Esophagus muscularis mucosa (tissue), 4 donors: Measurements from ENCODE around the gene HMG20B. TPM values are rescaled to one million over a fixed set of nuclear protein-coding genes. Genes with fewer than 3 reads are reported as not detected.

ENCODE experiments used
- DNase-seq: peaks from one replicate; pipeline ENCODE4 v3.0.0-alpha.2; 2017; ENCODE audit errors: extremely low spot score
- H3K27ac ChIP-seq, 4 donors: fragments of 200-600 bp; sonication (generic); replicated peaks in 1 of 4; 1 replicate in 3 of 4; 2 replicates in 1 of 4; pipeline ENCODE4 v1.5.1; 2016 to 2019; ENCODE audit warnings: mild to moderate bottlenecking in 1 of 4
- H3K27me3 ChIP-seq, 4 donors: fragments of 200-600 bp; sonication (generic); one replicate each; pipeline versions ENCODE4 v1.5.1 to v1.6.0; 2016 to 2019
- H3K36me3 ChIP-seq, 4 donors: fragments of 200-600 bp; sonication (generic); one replicate each; pipeline ENCODE4 v1.5.1; 2016 to 2019
- H3K4me1 ChIP-seq, 4 donors: fragments of 200-600 bp; sonication (generic); one replicate each; pipeline ENCODE4 v1.5.1; 2016 to 2019
- H3K4me3 ChIP-seq, 4 donors: fragments of 200-600 bp; sonication (generic); 1 replicate in 2 of 4; 2 replicates in 2 of 4; pipeline ENCODE4 v1.5.1; 2016 to 2019; ENCODE audit warnings: mild to moderate bottlenecking in 4 of 4, moderate library complexity in 1 of 4
- H3K9me3 ChIP-seq, 4 donors: fragments of 200-600 bp; sonication (generic); 1 replicate in 3 of 4; 2 replicates in 1 of 4; pipeline ENCODE4 v1.5.1; 2016 to 2019
- CTCF ChIP-seq, 3 experiments: fragments of 200-600 bp in 2 of 3; fragments of 450-650 bp in 1 of 3; sonication (generic) in 2 of 3; IDR thresholded peaks; one replicate each; pipeline ENCODE4 v1.5.1; 2017 to 2019; ENCODE audit warnings: antibody characterized with exemption in 3 of 3, mild to moderate bottlenecking in 2 of 3, moderate library complexity in 1 of 3
- EP300 ChIP-seq: sonication (generic); formaldehyde crosslinking; IDR thresholded peaks from one replicate; pipeline ENCODE4 v1.6.1; 2017; ENCODE audit warnings: antibody characterized with exemption
- POLR2A ChIP-seq: fragments of 450-650 bp; IDR thresholded peaks from one replicate; pipeline ENCODE4 v1.6.1; 2017; ENCODE audit warnings: antibody characterized with exemption, moderate library complexity, mild to moderate bottlenecking, low read depth
- POLR2AphosphoS5 ChIP-seq, 2 donors: sonication (generic); formaldehyde crosslinking; IDR thresholded peaks; one replicate each; pipeline ENCODE4 v1.6.1; 2017; ENCODE audit warnings: antibody characterized with exemption in 2 of 2
- WGBS: methylation state at CpG from one replicate; pipeline ENCODE4 v1.1.5; 2018; 5-methylcytosine and 5-hydroxymethylcytosine counted together
- intact Hi-C: fragments of 100-400 bp; cut with DNase I; formaldehyde crosslinking; loops from one replicate; pipeline ENCODE4 v1.15.1; 2023
- total RNA-seq, 4 donors: library from RNA; depleted of rRNA; stranded (reverse); fragments of >200 nt; gene quantifications; one replicate each; pipeline versions ENCODE4 v1.1.0 to v1.2.1, GENCODE V29; 2016

Gene HMG20B
- total RNA-seq, 4 donors from 2014 or later, result 136 to 202 (median 161) TPM

GRCh38 chr19:3604987-3605343 lies 32.2 kb downstream of the HMG20B start:
- WGBS, result 47% methylated on average over 9 of the region's 11 CpGs
- Histone ChIP-seq H3K27ac (peak overlapping the region; percentile 69 to 86 (median 79)), H3K4me1 (peaks cover 52 to 73% (median 72%) of the 10 kb centered on the region in 4 donors), H3K9me3 (no peaks in the 10 kb centered on the region), H3K4me3 (peak overlapping the region; percentile 57 to 83 (median 66)), H3K36me3 (peaks cover 0 to 6% (median 2%) of the 10 kb centered on the region in 4 donors), H3K27me3 (no peaks in the 10 kb centered on the region)
- TF ChIP-seq POLR2AphosphoS5 (IDR thresholded peaks at IDR 0.05) (no peak), EP300 (no peak), POLR2A (no peak), CTCF (IDR thresholded peaks at IDR 0.05) (no peak)
- intact Hi-C loops, result no loop called here
- DNase-seq, result no peak

GRCh38 chr19:3605361-3605760 lies 32.6 kb downstream of the HMG20B start:
- intact Hi-C loops, result no loop called here
- peak overlapping the region in 3 of 4 donors; percentile 77 to 86 (median 85) for H3K27ac ChIP-seq
- H3K9me3 ChIP-seq, result no peaks in the 10 kb centered on the region
- 40% methylated on average over 3 of the region's 3 CpGs for WGBS
- DNase-seq, result no peak
- peaks cover 0 to 2% (median under 1%) of the 10 kb centered on the region in 4 donors for H3K36me3 ChIP-seq
- H3K4me3 ChIP-seq, result peak overlapping the region; percentile 57 to 83 (median 66)
- H3K27me3 ChIP-seq, result no peaks in the 10 kb centered on the region
- peaks cover 56 to 77% (median 76%) of the 10 kb centered on the region in 4 donors for H3K4me1 ChIP-seq
- TF ChIP-seq CTCF (IDR thresholded peaks at IDR 0.05) (no peak), POLR2A (no peak), EP300 (no peak)

GRCh38 chr19:3605770-3606169 lies 33.0 kb downstream of the HMG20B start:
- no peak for TF ChIP-seq POLR2AphosphoS5 (IDR thresholded peaks at IDR 0.05)
- no peak for TF ChIP-seq POLR2A
- no peak for TF ChIP-seq EP300
- no peak for TF ChIP-seq CTCF (IDR thresholded peaks at IDR 0.05)
- peak overlapping the region; percentile 77 to 87 (median 86) for H3K27ac ChIP-seq
- no peaks in the 10 kb centered on the region for H3K9me3 ChIP-seq
- peaks cover 56 to 79% (median 78%) of the 10 kb centered on the region in 4 donors for H3K4me1 ChIP-seq
- H3K36me3 ChIP-seq, result peaks cover 0 to 2% (median 1%) of the 10 kb centered on the region in 4 donors
- 41% methylated on average over 5 of the region's 5 CpGs for WGBS
- H3K4me3 ChIP-seq, result peak overlapping the region; percentile 57 to 83 (median 66)
- DNase-seq, result no peak
- H3K27me3 ChIP-seq, result no peaks in the 10 kb centered on the region
- intact Hi-C loops, result no loop called here

GRCh38 chr19:3606174-3606689 lies 33.5 kb downstream of the HMG20B start:
- peak overlapping the region; percentile 57 to 83 (median 66) for H3K4me3 ChIP-seq
- peak overlapping the region; percentile 77 to 87 (median 86) for H3K27ac ChIP-seq
- H3K4me1 ChIP-seq, result peaks cover 56 to 80% (median 78%) of the 10 kb centered on the region in 4 donors
- H3K36me3 ChIP-seq, result peaks cover 0 to 6% (median 6%) of the 10 kb centered on the region in 4 donors
- H3K27me3 ChIP-seq, result no peaks in the 10 kb centered on the region
- intact Hi-C loops, result no loop called here
- no peak for TF ChIP-seq POLR2A
- TF ChIP-seq EP300, result no peak
- no peak for TF ChIP-seq POLR2AphosphoS5 (IDR thresholded peaks at IDR 0.05)
- no peak for TF ChIP-seq CTCF (IDR thresholded peaks at IDR 0.05)
- H3K9me3 ChIP-seq, result no peaks in the 10 kb centered on the region
- no peak for DNase-seq
- 14% methylated on average over 7 of the region's 35 CpGs for WGBS
